Smooth muscle cell (in vitro differentiated cells): Measurements from ENCODE around the gene CA12. TPM values are rescaled to one million over a fixed set of nuclear protein-coding genes. Genes with fewer than 3 reads are reported as not detected.

Source experiments
- DNase-seq: peaks from one replicate; lab custom pipeline; 2025; ENCODE audit not compliant: unreplicated experiment; lab: John Stamatoyannopoulos, UW
- H2AFZ ChIP-seq: fragments of 200-600 bp; sonication (generic); 2 replicates; pipeline ENCODE4 v1.6.0; 2016; ENCODE audit warnings: antibody characterized with exemption, low read depth, mild to moderate bottlenecking
- H3F3A ChIP-seq: fragments of 200-600 bp; sonication (generic); 2 replicates; pipeline ENCODE4 v1.6.0; 2017; ENCODE audit warnings: antibody characterized with exemption, low read depth
- H3K27ac ChIP-seq: fragments of 200-600 bp; sonication (generic); 2 replicates; pipeline ENCODE4 v1.5.1; 2016; ENCODE audit warnings: low read depth, mild to moderate bottlenecking
- H3K27me3 ChIP-seq: fragments of 200-600 bp; sonication (generic); 2 replicates; pipeline ENCODE4 v1.6.1; 2016; ENCODE audit warnings: low read depth, mild to moderate bottlenecking
- H3K36me3 ChIP-seq: fragments of 200-600 bp; sonication (generic); 2 replicates; pipeline ENCODE4 v1.5.1; 2016; ENCODE audit warnings: low read depth
- H3K4me1 ChIP-seq: fragments of 200-600 bp; sonication (generic); 2 replicates; pipeline ENCODE4 v1.5.1; 2016; ENCODE audit warnings: low read depth
- H3K4me2 ChIP-seq: fragments of 200-600 bp; sonication (generic); 2 replicates; pipeline ENCODE4 v1.6.0; 2016; ENCODE audit warnings: mild to moderate bottlenecking
- H3K4me3 ChIP-seq: fragments of 200-600 bp; sonication (generic); 2 replicates; pipeline ENCODE4 v1.5.1; 2016; ENCODE audit warnings: mild to moderate bottlenecking
- H3K79me2 ChIP-seq: fragments of 200-600 bp; sonication (generic); 2 replicates; pipeline ENCODE4 v1.6.0; 2016; ENCODE audit warnings: low read depth, mild to moderate bottlenecking
- H3K9ac ChIP-seq: fragments of 200-600 bp; sonication (generic); 2 replicates; pipeline ENCODE4 v1.6.0; 2016; ENCODE audit warnings: low read depth
- H3K9me3 ChIP-seq: fragments of 200-600 bp; sonication (generic); replicated peaks from 2 replicates; pipeline ENCODE4 v1.5.1; 2016; ENCODE audit warnings: low read depth
- H4K20me1 ChIP-seq: fragments of 200-600 bp; sonication (generic); 2 replicates; pipeline ENCODE4 v1.6.0; 2016; ENCODE audit warnings: low read depth
- CTCF ChIP-seq: fragments of 200-600 bp; sonication (generic); IDR thresholded peaks from 2 replicates; pipeline ENCODE4 v1.5.1; 2017; ENCODE audit warnings: borderline replicate concordance, mild to moderate bottlenecking, antibody characterized with exemption; ENCODE audit not compliant: insufficient read depth, poor library complexity, severe bottlenecking
- WGBS: methylation state at CpG from one replicate; pipeline ENCODE4 v1.1.7; 2016; ENCODE audit warnings: low lambda C conversion rate; 5-methylcytosine and 5-hydroxymethylcytosine counted together
- polyA plus RNA-seq: library from polyadenylated mRNA; unstranded; fragments of >200 nt; fragmentation: Nextera tagmentation; extraction: Ambion mirVana; gene quantifications from 2 replicates; pipeline ENCODE4 v1.2.1, GENCODE V29; 2016
- total RNA-seq: library from RNA; depleted of rRNA; stranded (reverse); fragments of >200 nt; gene quantifications from 2 replicates; pipeline ENCODE4 v1.2.3, GENCODE V29; 2014

Gene CA12
- total and polyA plus RNA-seq, 2 experiments from 2014 or later = 13.5 to 14.0 TPM

DNA sequence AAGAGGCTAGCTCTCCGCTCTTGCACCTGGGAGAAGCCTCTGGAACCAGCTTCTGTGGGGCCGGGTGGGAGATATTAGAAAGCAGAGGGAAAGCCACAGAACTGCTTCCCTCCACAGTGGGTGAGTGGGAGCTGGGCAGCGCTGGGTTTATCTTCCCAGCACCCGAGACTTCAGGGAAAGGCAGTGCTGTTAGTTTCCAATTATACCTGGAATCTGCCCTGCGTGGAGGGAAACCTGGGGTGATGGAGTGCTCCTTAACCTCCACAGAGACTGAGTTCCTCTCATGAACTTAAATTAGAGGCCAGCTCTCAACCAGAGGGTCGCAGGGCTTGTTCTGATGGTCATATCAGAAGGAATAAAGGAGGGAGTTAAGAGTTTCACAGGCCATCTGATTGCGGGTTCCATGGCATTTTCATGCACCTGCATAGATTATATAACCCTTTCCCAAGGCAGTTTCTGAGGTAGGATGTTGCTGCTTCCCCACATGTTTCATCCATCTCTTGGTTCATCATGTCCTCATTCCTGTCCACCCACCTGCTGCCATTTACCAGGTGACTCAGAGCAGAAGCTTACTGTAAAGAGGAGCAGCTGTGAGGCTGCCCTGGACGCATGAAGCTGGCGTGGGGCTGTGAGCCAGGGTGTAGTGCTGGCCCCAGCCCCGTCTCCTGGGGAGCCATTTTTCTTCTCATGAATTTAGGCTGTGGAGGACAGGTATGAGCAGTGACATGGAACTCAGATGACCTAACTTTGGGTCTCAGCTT, 42.5 kb downstream of the CA12 start:
- Histone ChIP-seq H3K4me3 (no peak overlapping the region), H3F3A (no peaks in the 10 kb centered on the region), H3K27me3 (no peaks in the 10 kb centered on the region), H3K36me3 (no peaks in the 10 kb centered on the region), H3K27ac (no peak overlapping the region), H3K9ac (no peak overlapping the region), H3K4me2 (no peak overlapping the region), H4K20me1 (no peaks in the 10 kb centered on the region), H3K4me1 (peaks cover 9% of the 10 kb centered on the region), H3K79me2 (no peaks in the 10 kb centered on the region), H3K9me3 (no peaks in the 10 kb centered on the region), H2AFZ (no peak overlapping the region)
- no peak for TF ChIP-seq CTCF
- DNase-seq = no peak
- 86% methylated on average over 10 of the region's 10 CpGs for WGBS

DNA sequence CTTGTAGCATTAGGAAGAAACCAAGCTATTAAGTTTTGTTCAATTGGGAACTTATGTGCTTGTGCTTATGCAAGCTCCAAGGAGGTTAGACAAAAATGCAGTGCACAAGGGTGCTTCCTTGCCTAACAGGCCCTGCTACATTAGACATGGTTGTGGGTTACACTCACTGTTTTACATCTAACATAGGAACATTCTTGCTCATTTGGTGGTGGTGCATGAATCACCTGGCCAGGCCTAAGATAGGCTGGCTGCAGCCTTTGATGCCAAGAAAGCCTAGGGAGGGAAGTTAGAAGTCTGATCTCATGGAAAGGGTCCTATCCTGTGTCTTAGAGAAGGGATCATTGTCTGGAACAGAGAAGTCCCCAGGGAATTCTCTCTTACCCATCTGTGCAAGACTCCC, 43.5 kb downstream of the CA12 start:
- Histone ChIP-seq H3K27ac (no peak overlapping the region), H3K79me2 (no peaks in the 10 kb centered on the region), H3K4me2 (peak overlapping the region; percentile 14), H3K9me3 (no peaks in the 10 kb centered on the region), H4K20me1 (no peaks in the 10 kb centered on the region), H3K36me3 (no peaks in the 10 kb centered on the region), H3K27me3 (no peaks in the 10 kb centered on the region), H3F3A (no peaks in the 10 kb centered on the region), H3K9ac (no peak overlapping the region), H2AFZ (no peak overlapping the region), H3K4me3 (no peak overlapping the region), H3K4me1 (peaks cover 9% of the 10 kb centered on the region)
- no peak for DNase-seq
- no peak for TF ChIP-seq CTCF

DNA sequence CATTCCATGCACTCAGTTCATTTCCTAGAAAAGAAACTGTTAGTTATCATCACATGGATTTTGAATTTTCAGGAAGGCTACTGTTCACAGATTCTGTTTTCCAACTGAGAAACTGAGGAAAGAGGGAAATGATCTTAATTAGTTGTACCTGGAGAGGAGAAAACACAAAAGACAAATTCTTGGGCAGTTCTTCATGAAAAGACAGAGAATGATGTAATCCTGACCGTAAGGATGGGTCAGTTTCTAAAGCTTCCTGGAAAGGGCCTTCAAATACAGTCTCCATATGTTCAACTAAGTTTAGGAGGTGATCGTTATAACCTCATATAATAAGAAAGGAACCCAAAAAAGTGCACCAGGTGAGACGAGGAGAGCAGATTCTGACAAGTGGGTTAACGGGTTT, 44.6 kb downstream of the CA12 start:
- Histone ChIP-seq H3K27me3 (no peaks in the 10 kb centered on the region), H4K20me1 (no peaks in the 10 kb centered on the region), H3K4me3 (no peak overlapping the region), H3K36me3 (no peaks in the 10 kb centered on the region), H3K4me1 (no peaks in the 10 kb centered on the region), H2AFZ (no peak overlapping the region), H3K27ac (no peak overlapping the region), H3F3A (no peaks in the 10 kb centered on the region), H3K4me2 (no peak overlapping the region), H3K9me3 (no peaks in the 10 kb centered on the region), H3K9ac (no peak overlapping the region), H3K79me2 (no peaks in the 10 kb centered on the region)
- DNase-seq = no peak
- 79% methylated on average over 4 of the region's 4 CpGs for WGBS
- no peak for TF ChIP-seq CTCF

DNA sequence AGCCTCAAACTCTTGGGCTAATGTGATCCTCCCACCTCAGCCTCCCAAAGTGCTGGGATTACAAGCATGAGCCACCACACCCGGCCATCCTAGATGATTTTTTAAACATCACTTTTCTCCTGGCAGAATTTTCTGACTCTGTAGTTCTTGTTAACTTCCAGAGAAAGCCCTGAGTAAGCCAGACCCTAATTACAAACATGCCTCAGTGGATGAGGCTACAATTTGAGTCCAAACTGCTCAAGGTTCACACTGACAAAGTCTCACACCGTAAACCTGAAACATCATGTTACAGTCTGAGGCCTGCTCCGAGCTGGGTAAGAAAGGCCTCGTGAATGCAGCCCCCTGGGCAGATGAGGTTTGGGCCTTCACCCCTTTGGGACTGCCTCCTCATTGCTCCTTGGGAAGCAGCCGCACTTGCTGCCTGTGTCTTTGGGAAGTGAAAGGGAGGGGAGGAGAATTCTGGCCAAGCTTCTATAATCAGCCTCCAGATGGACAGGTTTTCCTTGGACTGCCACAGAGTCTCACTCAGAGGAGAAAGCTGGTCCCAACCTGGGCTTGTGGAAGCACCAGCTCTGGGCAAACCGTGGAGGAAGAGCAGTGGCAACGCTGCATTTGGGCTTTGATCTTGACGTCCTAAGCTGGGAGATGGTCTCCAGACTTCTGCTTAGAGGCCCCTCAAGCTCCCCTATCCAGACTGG, 46.0 kb downstream of the CA12 start:
- DNase-seq = no peak
- Histone ChIP-seq H3K9ac (no peak overlapping the region), H3K36me3 (no peaks in the 10 kb centered on the region), H3K4me2 (no peak overlapping the region), H4K20me1 (no peaks in the 10 kb centered on the region), H3K4me1 (no peaks in the 10 kb centered on the region), H2AFZ (no peak overlapping the region), H3K27me3 (no peaks in the 10 kb centered on the region), H3K79me2 (no peaks in the 10 kb centered on the region), H3K4me3 (no peak overlapping the region), H3K27ac (no peak overlapping the region), H3K9me3 (no peaks in the 10 kb centered on the region), H3F3A (peaks cover 8% of the 10 kb centered on the region)
- WGBS = 86% methylated on average over 8 of the region's 8 CpGs
- TF ChIP-seq CTCF = no peak
